Neural progenitor cell (in vitro differentiated cells): ENCODE measurements around the gene HINT3.

ENCODE experiments used
- EZH2 ChIP-seq: fragments of 200-600 bp; sonication (generic); IDR thresholded peaks from 2 replicates; pipeline ENCODE4 v1.6.1; 2017; ENCODE audit warnings: antibody characterized with exemption, mild to moderate bottlenecking, moderate library complexity
- TF ChIP-seq, protein P1 (sequence below): fragments of 200-600 bp; sonication (generic); IDR thresholded peaks from 2 replicates; pipeline ENCODE4 v1.5.1; 2017; ENCODE audit warnings: antibody characterized with exemption, mild to moderate bottlenecking

DNA sequence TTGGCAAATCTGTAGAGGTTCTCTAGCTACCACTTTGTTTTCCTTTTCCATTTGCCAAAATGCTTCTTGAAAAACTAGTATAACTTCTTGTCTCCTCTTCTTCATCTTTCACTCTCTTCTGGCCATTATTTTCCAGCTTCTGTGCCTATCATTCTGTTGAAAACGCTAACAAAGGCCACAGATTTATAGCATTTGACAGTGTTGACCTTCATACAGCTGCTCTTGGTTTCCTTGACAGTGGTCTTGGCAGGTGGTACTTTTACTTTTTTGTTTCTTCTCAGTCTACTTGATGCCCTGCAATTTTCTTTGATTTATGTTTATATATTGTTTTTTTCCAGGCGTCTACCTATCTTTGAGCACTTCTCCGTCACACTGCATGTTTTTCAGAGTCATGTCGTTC lies 53.5 kb downstream of the HINT3 start:
- TF ChIP-seq EZH2 = no peak
- TF ChIP-seq, protein P1, sequence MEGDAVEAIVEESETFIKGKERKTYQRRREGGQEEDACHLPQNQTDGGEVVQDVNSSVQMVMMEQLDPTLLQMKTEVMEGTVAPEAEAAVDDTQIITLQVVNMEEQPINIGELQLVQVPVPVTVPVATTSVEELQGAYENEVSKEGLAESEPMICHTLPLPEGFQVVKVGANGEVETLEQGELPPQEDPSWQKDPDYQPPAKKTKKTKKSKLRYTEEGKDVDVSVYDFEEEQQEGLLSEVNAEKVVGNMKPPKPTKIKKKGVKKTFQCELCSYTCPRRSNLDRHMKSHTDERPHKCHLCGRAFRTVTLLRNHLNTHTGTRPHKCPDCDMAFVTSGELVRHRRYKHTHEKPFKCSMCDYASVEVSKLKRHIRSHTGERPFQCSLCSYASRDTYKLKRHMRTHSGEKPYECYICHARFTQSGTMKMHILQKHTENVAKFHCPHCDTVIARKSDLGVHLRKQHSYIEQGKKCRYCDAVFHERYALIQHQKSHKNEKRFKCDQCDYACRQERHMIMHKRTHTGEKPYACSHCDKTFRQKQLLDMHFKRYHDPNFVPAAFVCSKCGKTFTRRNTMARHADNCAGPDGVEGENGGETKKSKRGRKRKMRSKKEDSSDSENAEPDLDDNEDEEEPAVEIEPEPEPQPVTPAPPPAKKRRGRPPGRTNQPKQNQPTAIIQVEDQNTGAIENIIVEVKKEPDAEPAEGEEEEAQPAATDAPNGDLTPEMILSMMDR = no peak
